ENCODE results near the gene HNRNPC. TPM values are rescaled to one million over a fixed set of nuclear protein-coding genes. Genes with fewer than 3 reads are reported as not detected.

HNRNPC gene
- total RNA-seq, 1 experiment from 2014 or later: 1,062 TPM

DNA sequence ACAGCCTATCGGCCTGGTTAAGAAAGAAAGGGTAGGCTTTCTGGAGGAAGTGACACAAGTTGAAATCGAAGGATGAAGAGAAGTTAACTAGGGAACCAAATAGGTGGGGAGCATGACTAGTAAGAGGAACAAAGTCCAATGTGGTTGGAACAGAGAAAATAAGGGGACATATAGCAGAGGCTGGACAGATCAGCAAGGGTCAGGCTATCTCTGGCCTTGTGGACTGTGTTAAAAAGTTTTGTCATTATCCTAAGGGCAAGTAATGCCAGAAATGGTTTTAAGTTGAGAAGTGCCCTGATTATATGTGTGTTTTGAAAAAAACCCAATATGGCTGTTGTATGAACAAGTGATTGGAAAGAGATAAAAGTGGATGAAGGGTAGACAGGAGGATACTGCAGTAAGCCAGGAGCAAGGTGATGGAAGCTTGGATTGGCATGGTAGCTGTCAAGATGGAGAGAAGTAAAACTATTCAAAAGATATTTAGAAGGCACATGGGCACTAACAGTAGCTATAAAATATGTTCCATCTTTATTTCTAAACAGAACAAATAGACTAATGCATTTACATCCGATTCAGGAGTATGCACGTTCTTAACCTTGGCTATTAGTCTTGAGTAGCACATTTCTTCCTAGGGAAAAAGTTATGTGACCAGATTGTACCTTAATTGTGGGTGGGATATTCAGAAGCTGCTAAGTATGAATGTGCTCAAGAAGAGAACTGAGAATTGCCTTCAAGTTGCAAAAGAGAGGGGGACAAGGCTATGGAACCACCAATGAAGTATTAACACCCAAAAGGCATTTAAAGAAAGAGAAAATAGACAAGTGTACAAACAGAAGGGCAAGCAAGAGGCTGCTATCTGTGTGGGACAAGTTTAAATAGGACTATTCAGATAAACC is 66.5 kb downstream of the HNRNPC start:
- Histone ChIP-seq H3K23me2 (ENCODE audit: insufficient read length, low read depth, low read length, poor library complexity, severe bottlenecking) (no peaks in the 10 kb centered on the region), H3K9me3 (ENCODE audit: control insufficient read depth, low read depth, low read length) (no peaks in the 10 kb centered on the region), H4K91ac (ENCODE audit: insufficient read length, low read depth, low read length) (no peak overlapping the region), H3K14ac (ENCODE audit: insufficient read depth, low read length) (no peak overlapping the region), H3K4me2 (ENCODE audit: insufficient read depth, insufficient read length, low read length) (no peak overlapping the region), H3K27me3 (ENCODE audit: insufficient read depth, low read length) (no peaks in the 10 kb centered on the region), H4K20me1 (ENCODE audit: control insufficient read depth, insufficient read depth, insufficient read length) (no peaks in the 10 kb centered on the region), H3K79me2 (ENCODE audit: insufficient read depth, low read length) (no peaks in the 10 kb centered on the region), H3T11ph (ENCODE audit: low read length) (no peak overlapping the region), H2AK5ac (ENCODE audit: insufficient read length, low read length) (no peak overlapping the region), H2BK20ac (ENCODE audit: low read depth, low read length, poor library complexity, severe bottlenecking) (no peak overlapping the region), H3K4ac (ENCODE audit: low read depth, low read length) (no peak overlapping the region), H3K4me1 (ENCODE audit: insufficient read depth, low read length) (no peaks in the 10 kb centered on the region), H3K79me1 (ENCODE audit: insufficient read depth, low read depth, low read length, poor library complexity, severe bottlenecking) (no peaks in the 10 kb centered on the region), H3K27ac (ENCODE audit: insufficient read length, low read depth, low read length) (peak overlapping the region; percentile 33), H2BK5ac (ENCODE audit: insufficient read length, low read length) (no peak overlapping the region), H3K9ac (ENCODE audit: extremely low read depth, insufficient read length, low read length) (no peak overlapping the region), H3K56ac (ENCODE audit: insufficient read length, low read depth, low read length) (no peak overlapping the region), H2BK15ac (ENCODE audit: low read depth, low read length) (no peak overlapping the region), H3K18ac (ENCODE audit: insufficient read length, low read depth, low read length) (no peak overlapping the region), H3K23ac (ENCODE audit: insufficient read length, low read depth, low read length) (no peak overlapping the region), H2BK120ac (ENCODE audit: low read depth, low read length, poor library complexity, severe bottlenecking) (no peak overlapping the region), H2AFZ (ENCODE audit: low read length) (no peak overlapping the region), H4K8ac (replicated peaks; ENCODE audit: insufficient read length, low read depth, low read length) (no peak overlapping the region), H2BK12ac (ENCODE audit: insufficient read length, low read depth, low read length) (no peak overlapping the region), H4K5ac (ENCODE audit: insufficient read length, low read depth, low read length) (no peak overlapping the region)
- no CpG with 5 or more reads among the region's 4 CpGs for WGBS (ENCODE audit: extremely low coverage, insufficient read length, low lambda C conversion rate)
- Mint-ChIP-seq H3K36me3 (ENCODE audit: insufficient read depth in 1 of 3, low read depth in 3 of 3) (peaks cover 7 to 18% (median 9%) of the 10 kb centered on the region in 3 experiments), H3K27me3 (ENCODE audit: low read depth) (no peaks in the 10 kb centered on the region; the same call in 1 of the 2 replicates), H3K27ac (peak overlapping the region in 1 of 3 experiments; percentile 95; a peak in 2 of 7 replicates), H3K4me3 (no peak overlapping the region), H3K9me3 (peaks cover 0 to 3% of the 10 kb centered on the region in 2 experiments; a peak in 2 of 5 replicates), H3K4me1 (peaks cover 41 to 46% of the 10 kb centered on the region in 2 experiments)
- no peak for DNase-seq
- TF ChIP-seq, protein P1, sequence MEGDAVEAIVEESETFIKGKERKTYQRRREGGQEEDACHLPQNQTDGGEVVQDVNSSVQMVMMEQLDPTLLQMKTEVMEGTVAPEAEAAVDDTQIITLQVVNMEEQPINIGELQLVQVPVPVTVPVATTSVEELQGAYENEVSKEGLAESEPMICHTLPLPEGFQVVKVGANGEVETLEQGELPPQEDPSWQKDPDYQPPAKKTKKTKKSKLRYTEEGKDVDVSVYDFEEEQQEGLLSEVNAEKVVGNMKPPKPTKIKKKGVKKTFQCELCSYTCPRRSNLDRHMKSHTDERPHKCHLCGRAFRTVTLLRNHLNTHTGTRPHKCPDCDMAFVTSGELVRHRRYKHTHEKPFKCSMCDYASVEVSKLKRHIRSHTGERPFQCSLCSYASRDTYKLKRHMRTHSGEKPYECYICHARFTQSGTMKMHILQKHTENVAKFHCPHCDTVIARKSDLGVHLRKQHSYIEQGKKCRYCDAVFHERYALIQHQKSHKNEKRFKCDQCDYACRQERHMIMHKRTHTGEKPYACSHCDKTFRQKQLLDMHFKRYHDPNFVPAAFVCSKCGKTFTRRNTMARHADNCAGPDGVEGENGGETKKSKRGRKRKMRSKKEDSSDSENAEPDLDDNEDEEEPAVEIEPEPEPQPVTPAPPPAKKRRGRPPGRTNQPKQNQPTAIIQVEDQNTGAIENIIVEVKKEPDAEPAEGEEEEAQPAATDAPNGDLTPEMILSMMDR (conservative IDR thresholded peaks at IDR 0.05): no peak

Data from H9 (cell line).